Duodenal mucosa (tissue), 2 donors: ENCODE measurements around the gene ADAMTS17.

ENCODE experiments used
- H3K27ac ChIP-seq: one replicate; pipeline ENCODE4 v1.7.0; 2013; ENCODE audit warnings: low read depth, low read length
- H3K27me3 ChIP-seq, 2 donors: one replicate each; pipeline ENCODE4 v1.7.0; 2013; ENCODE audit warnings: low read length in 2 of 2, control low read depth in 1 of 2; ENCODE audit not compliant: insufficient read depth in 2 of 2, control insufficient read depth in 1 of 2
- H3K36me3 ChIP-seq, 2 donors: one replicate each; pipeline ENCODE4 v1.7.0; 2013; ENCODE audit warnings: low read length in 2 of 2, control low read depth in 1 of 2; ENCODE audit not compliant: insufficient read depth in 2 of 2, control insufficient read depth in 1 of 2
- H3K4me1 ChIP-seq, 2 donors: one replicate each; pipeline ENCODE4 v1.7.0; 2013; ENCODE audit warnings: low read length in 2 of 2, control low read depth in 1 of 2; ENCODE audit not compliant: insufficient read depth in 2 of 2, control insufficient read depth in 1 of 2
- H3K4me3 ChIP-seq, 2 donors: one replicate each; pipeline ENCODE4 v1.7.0; 2013; ENCODE audit warnings: low read length in 2 of 2, low read depth in 1 of 2
- H3K9ac ChIP-seq, 2 donors: one replicate each; pipeline ENCODE4 v1.7.0; 2013; ENCODE audit warnings: low read length in 2 of 2, low read depth in 1 of 2
- H3K9me3 ChIP-seq, 2 donors: one replicate each; pipeline ENCODE4 v1.7.0; 2013; ENCODE audit warnings: low read length in 2 of 2, control low read depth in 1 of 2; ENCODE audit not compliant: control insufficient read depth in 1 of 2

Gene ADAMTS17

GRCh38 chr15:100353449-100353848 is 11.7 kb upstream of the ADAMTS17 start:
- H3K36me3 ChIP-seq: no peaks in the 10 kb centered on the region
- no peak overlapping the region for H3K9ac ChIP-seq
- no peak overlapping the region for H3K27ac ChIP-seq
- H3K4me1 ChIP-seq: peaks cover 3 to 9% of the 10 kb centered on the region in 2 donors
- H3K4me3 ChIP-seq: no peak overlapping the region
- H3K27me3 ChIP-seq: peaks cover 0 to 4% of the 10 kb centered on the region in 2 donors
- H3K9me3 ChIP-seq: no peaks in the 10 kb centered on the region

- peak overlapping the region; percentile 89 to 91 for H3K4me3 ChIP-seq
- no peaks in the 10 kb centered on the region for H3K36me3 ChIP-seq
- H3K9me3 ChIP-seq: no peaks in the 10 kb centered on the region
- peaks cover 0 to 4% of the 10 kb centered on the region in 2 donors for H3K27me3 ChIP-seq
- H3K27ac ChIP-seq: no peak overlapping the region
- H3K4me1 ChIP-seq: peaks cover 3 to 9% of the 10 kb centered on the region in 2 donors
- peak overlapping the region in 1 of 2 donors; percentile 91 for H3K9ac ChIP-seq
These were observed 8.9 kb upstream of the ADAMTS17 start for GRCh38 chr15:100350434-100351226.

- peak overlapping the region; percentile 88 to 91 for H3K9ac ChIP-seq
- H3K27ac ChIP-seq: peak overlapping the region; percentile 72
- peaks cover 0 to 4% of the 10 kb centered on the region in 2 donors for H3K27me3 ChIP-seq
- peaks cover 3 to 9% of the 10 kb centered on the region in 2 donors for H3K4me1 ChIP-seq
- H3K4me3 ChIP-seq: peak overlapping the region; percentile 89 to 91
- H3K36me3 ChIP-seq: no peaks in the 10 kb centered on the region
- no peaks in the 10 kb centered on the region for H3K9me3 ChIP-seq
These were observed 8.1 kb upstream of the ADAMTS17 start for GRCh38 chr15:100349696-100350433.

- Histone ChIP-seq H3K36me3 (no peaks in the 10 kb centered on the region), H3K4me3 (peak overlapping the region; percentile 89 to 91), H3K27me3 (peaks cover 0 to 2% of the 10 kb centered on the region in 2 donors), H3K27ac (no peak overlapping the region), H3K9me3 (no peaks in the 10 kb centered on the region), H3K9ac (peak overlapping the region in 1 of 2 donors; percentile 88), H3K4me1 (peaks cover 3 to 9% of the 10 kb centered on the region in 2 donors)
These were observed 7.5 kb upstream of the ADAMTS17 start for GRCh38 chr15:100349321-100349695.

- Histone ChIP-seq H3K27ac (no peak overlapping the region), H3K4me3 (no peak overlapping the region), H3K4me1 (peaks cover 3 to 9% of the 10 kb centered on the region in 2 donors), H3K27me3 (no peaks in the 10 kb centered on the region), H3K9me3 (no peaks in the 10 kb centered on the region), H3K36me3 (no peaks in the 10 kb centered on the region), H3K9ac (no peak overlapping the region)
These were observed 6.8 kb upstream of the ADAMTS17 start for GRCh38 chr15:100348578-100348977.

- Histone ChIP-seq H3K9ac (no peak overlapping the region), H3K36me3 (no peaks in the 10 kb centered on the region), H3K4me3 (no peak overlapping the region), H3K9me3 (no peaks in the 10 kb centered on the region), H3K27me3 (no peaks in the 10 kb centered on the region), H3K27ac (no peak overlapping the region), H3K4me1 (peaks cover 8 to 9% of the 10 kb centered on the region in 2 donors)
These were observed 5.2 kb upstream of the ADAMTS17 start for GRCh38 chr15:100346866-100347512.

GRCh38 chr15:100345438-100345837 is 3.7 kb upstream of the ADAMTS17 start:
- Histone ChIP-seq H3K9ac (no peak overlapping the region), H3K36me3 (no peaks in the 10 kb centered on the region), H3K4me1 (peaks cover 7 to 9% of the 10 kb centered on the region in 2 donors), H3K27ac (no peak overlapping the region), H3K4me3 (no peak overlapping the region), H3K27me3 (no peaks in the 10 kb centered on the region), H3K9me3 (no peaks in the 10 kb centered on the region)

- H3K27me3 ChIP-seq: peaks cover 2 to 4% of the 10 kb centered on the region in 2 donors
- no peaks in the 10 kb centered on the region for H3K36me3 ChIP-seq
- H3K9me3 ChIP-seq: no peaks in the 10 kb centered on the region
- H3K4me3 ChIP-seq: no peak overlapping the region
- H3K4me1 ChIP-seq: peaks cover 4 to 7% of the 10 kb centered on the region in 2 donors
- no peak overlapping the region for H3K27ac ChIP-seq
- H3K9ac ChIP-seq: no peak overlapping the region
These were observed 1.5 kb upstream of the ADAMTS17 start for GRCh38 chr15:100343251-100343650.

- Histone ChIP-seq H3K27ac (no peak overlapping the region), H3K4me3 (peak overlapping the region; percentile 64 to 65), H3K4me1 (peaks cover 4 to 7% of the 10 kb centered on the region in 2 donors), H3K9me3 (no peaks in the 10 kb centered on the region), H3K36me3 (no peaks in the 10 kb centered on the region), H3K9ac (no peak overlapping the region), H3K27me3 (peaks cover 2 to 4% of the 10 kb centered on the region in 2 donors)
These were observed 481 bp downstream of the ADAMTS17 start for GRCh38 chr15:100341239-100341749.
